Measurements from ENCODE around the gene ELMO1.

Gene ELMO1

GRCh38 chr7:37224746-37225145, 223.9 kb downstream of the ELMO1 start:
- H3K27ac ChIP-seq = no peak overlapping the region
- no peak for TF ChIP-seq CTCF (conservative IDR thresholded peaks at IDR 0.05; ENCODE audit: low read depth)
- ChIA-PET CTCF (interaction anchor here (0.5 to 0.9 kb wide), 3 partner anchors 10 to 732 kb away, joined by 3 to 4 read pairs (median 3); no protein-coding TSS in a partner anchor), POLR2A (ENCODE audit: low non-redundant PET) (no interaction called here)
- no peak for DNase-seq (ENCODE audit: low spot score)

GRCh38 chr7:37220664-37221063, 228.0 kb downstream of the ELMO1 start:
- no peak for TF ChIP-seq CTCF (conservative IDR thresholded peaks at IDR 0.05; ENCODE audit: low read depth)
- POLR2A ChIA-PET (ENCODE audit: low non-redundant PET) = no interaction called here
- no peak overlapping the region for H3K27ac ChIP-seq
- CTCF ChIA-PET = interaction anchor here (2.3 kb wide), 1 partner anchor 14 kb away, joined by 7 read pairs; no protein-coding TSS in a partner anchor
- no peak for DNase-seq (ENCODE audit: low spot score)

- POLR2A ChIA-PET (ENCODE audit: low non-redundant PET) = no interaction called here
- DNase-seq (ENCODE audit: low spot score) = no peak
- no peak overlapping the region for H3K27ac ChIP-seq
- no peak for TF ChIP-seq CTCF (conservative IDR thresholded peaks at IDR 0.05; ENCODE audit: low read depth)
- CTCF ChIA-PET = no interaction called here
Measured at GRCh38 chr7:37218956-37219355, 229.7 kb downstream of the ELMO1 start.

- ChIA-PET CTCF (interaction anchor here (0.6 kb wide), 1 partner anchor 18 kb away, joined by 4 read pairs; no protein-coding TSS in a partner anchor), POLR2A (ENCODE audit: low non-redundant PET) (no interaction called here)
- H3K27ac ChIP-seq = no peak overlapping the region
- DNase-seq (ENCODE audit: low spot score) = no peak
- TF ChIP-seq CTCF (conservative IDR thresholded peaks at IDR 0.05; ENCODE audit: low read depth) = no peak
Measured at GRCh38 chr7:37216923-37217322, 231.7 kb downstream of the ELMO1 start.

- no peak for TF ChIP-seq CTCF (conservative IDR thresholded peaks at IDR 0.05; ENCODE audit: low read depth)
- POLR2A ChIA-PET (ENCODE audit: low non-redundant PET) = no interaction called here
- no peak for DNase-seq (ENCODE audit: low spot score)
- CTCF ChIA-PET = interaction anchor here (0.6 to 0.7 kb wide), 3 partner anchors 118 to 1051 kb away, joined by 3 to 6 read pairs (median 3); no protein-coding TSS in a partner anchor
- no peak overlapping the region for H3K27ac ChIP-seq
Measured at GRCh38 chr7:37216156-37216852, 232.4 kb downstream of the ELMO1 start.

- ChIA-PET CTCF (interaction anchor here (0.6 kb wide), 1 partner anchor 119 kb away, joined by 6 read pairs; no protein-coding TSS in a partner anchor), POLR2A (ENCODE audit: low non-redundant PET) (no interaction called here)
- no peak overlapping the region for H3K27ac ChIP-seq
- no peak for DNase-seq (ENCODE audit: low spot score)
- no peak for TF ChIP-seq CTCF (conservative IDR thresholded peaks at IDR 0.05; ENCODE audit: low read depth)
Measured at GRCh38 chr7:37215290-37215923, 233.3 kb downstream of the ELMO1 start.
